ENCODE results near the gene SMTN. TPM values are rescaled to one million over a fixed set of nuclear protein-coding genes. Genes with fewer than 3 reads are reported as not detected.

Gene SMTN
- total and polyA plus RNA-seq, 10 of the 15 experiments (the other 5 are each of a cell fraction or from before 2014, with no cell fraction given) = 0.92 to 21.9 (median 4.8) TPM

DNA sequence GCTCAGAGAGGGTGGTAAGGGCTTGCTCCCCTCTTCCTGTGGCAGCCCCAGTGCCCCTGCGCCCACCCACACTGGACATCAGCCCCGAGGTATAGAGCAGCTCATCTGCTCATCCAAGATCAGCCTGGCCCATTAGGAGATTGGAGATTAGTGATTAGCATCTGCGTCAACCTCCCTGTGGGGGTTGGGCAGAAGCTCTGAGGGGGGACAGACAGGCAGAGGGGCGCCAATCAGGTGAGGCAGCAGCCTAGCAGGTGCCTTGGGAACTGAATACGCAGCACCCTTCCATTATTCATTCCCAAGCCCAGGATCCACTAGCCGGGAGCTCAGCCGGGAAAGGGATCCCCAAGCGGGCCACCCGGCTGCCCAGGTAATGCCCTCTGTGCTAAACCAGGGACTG is 11.0 kb downstream of the SMTN start:
- intact Hi-C loops (cut with micrococcal nuclease; ENCODE audit: unreplicated experiment) (no loop called here), in situ Hi-C loops (cut with MboI) (no loop called here)
- H3K4me1 ChIP-seq (ENCODE audit: control insufficient read depth, insufficient read depth, low read length) = no peaks in the 10 kb centered on the region
- ChIA-PET SMC1A (ENCODE audit: uncharacterized antibody, unreplicated experiment) (no interaction called here), POLR2A (interaction anchor here (1.1 kb wide), 1 partner anchor 160 kb away, joined by 3 read pairs; no protein-coding TSS in a partner anchor), CTCF (interaction anchor here (2.6 kb wide), 1 partner anchor 16 kb away, joined by 7 read pairs; the partner anchor contains the start of gene SELENOM), RAD21 (ENCODE audit: unreplicated experiment) (no interaction called here)
- H3K36me3 ChIP-seq (ENCODE audit: control insufficient read depth in 2 of 2, insufficient read depth in 2 of 2, low read length in 1 of 2) = peaks cover 0 to 10% of the 10 kb centered on the region in 2 experiments; a peak in 3 of 4 replicates
- H2AFZ ChIP-seq (ENCODE audit: control insufficient read depth, low read depth, low read length) = no peak overlapping the region
- H3K4me2 ChIP-seq (ENCODE audit: control insufficient read depth, insufficient read depth) = no peak overlapping the region
- H3K4me3 ChIP-seq = no peak overlapping the region
- no peaks in the 10 kb centered on the region for H3K27me3 ChIP-seq (replicated peaks in 1 of 2; ENCODE audit: control insufficient read depth in 2 of 2, insufficient read depth in 2 of 2, low read length in 1 of 2)
- ATAC-seq (no peak), DNase-seq (ENCODE audit: low read depth, low spot score) (no peak), FAIRE-seq (no peak)
- 78% methylated on average over 9 of the region's 9 CpGs for WGBS (ENCODE audit: insufficient coverage, insufficient replicate concordance, low lambda C conversion rate, missing lambda C conversion rate)
- H3K9ac ChIP-seq (ENCODE audit: control insufficient read depth, insufficient read depth, low read length) = no peak overlapping the region
- H3K27ac ChIP-seq (ENCODE audit: control insufficient read depth, insufficient read depth) = no peak overlapping the region
- no peaks in the 10 kb centered on the region for H3K79me2 ChIP-seq (ENCODE audit: control insufficient read depth, insufficient read depth, low read length)
- TF ChIP-seq POLR2A (IDR thresholded peaks at IDR 0.05; ENCODE audit: low read depth, low read length) (no peak), ZNF24 (IDR thresholded peaks at IDR 0.05) (no peak), KLF5 (IDR thresholded peaks at IDR 0.05; ENCODE audit: partially characterized antibody) (no peak), FOXM1 (IDR thresholded peaks at IDR 0.05; ENCODE audit: low read depth, low read length) (no peak), MEF2A (IDR thresholded peaks at IDR 0.05; ENCODE audit: insufficient read depth, low read depth, low read length) (no peak), ZNF622 (IDR thresholded peaks at IDR 0.05) (no peak), CEBPZ (IDR thresholded peaks at IDR 0.05; ENCODE audit: low read depth, low read length) (no peak), ZBED1 (IDR thresholded peaks at IDR 0.05; ENCODE audit: borderline replicate concordance) (no peak), KDM1A (IDR thresholded peaks at IDR 0.05; ENCODE audit: borderline replicate concordance) (no peak), BMI1 (IDR thresholded peaks at IDR 0.05; ENCODE audit: borderline replicate concordance) (no peak)
- H4K20me1 ChIP-seq (ENCODE audit: control insufficient read depth, insufficient read depth) = no peaks in the 10 kb centered on the region
- no TSS peak for BruUV-seq (replicated peaks)
- H3K9me3 ChIP-seq (replicated peaks; ENCODE audit: control insufficient read depth, insufficient read depth, low read length) = no peaks in the 10 kb centered on the region
